Activated CD4-positive, alpha-beta T cell treated with anti-CD3 and anti-CD28 coated beads for 1 hour (primary cell): ENCODE results near the gene GALNT7.

Source experiments
- DNase-seq: peaks from one replicate; pipeline ENCODE4 v3.0.0-alpha.2; 2020

The GALNT7 gene

DNA sequence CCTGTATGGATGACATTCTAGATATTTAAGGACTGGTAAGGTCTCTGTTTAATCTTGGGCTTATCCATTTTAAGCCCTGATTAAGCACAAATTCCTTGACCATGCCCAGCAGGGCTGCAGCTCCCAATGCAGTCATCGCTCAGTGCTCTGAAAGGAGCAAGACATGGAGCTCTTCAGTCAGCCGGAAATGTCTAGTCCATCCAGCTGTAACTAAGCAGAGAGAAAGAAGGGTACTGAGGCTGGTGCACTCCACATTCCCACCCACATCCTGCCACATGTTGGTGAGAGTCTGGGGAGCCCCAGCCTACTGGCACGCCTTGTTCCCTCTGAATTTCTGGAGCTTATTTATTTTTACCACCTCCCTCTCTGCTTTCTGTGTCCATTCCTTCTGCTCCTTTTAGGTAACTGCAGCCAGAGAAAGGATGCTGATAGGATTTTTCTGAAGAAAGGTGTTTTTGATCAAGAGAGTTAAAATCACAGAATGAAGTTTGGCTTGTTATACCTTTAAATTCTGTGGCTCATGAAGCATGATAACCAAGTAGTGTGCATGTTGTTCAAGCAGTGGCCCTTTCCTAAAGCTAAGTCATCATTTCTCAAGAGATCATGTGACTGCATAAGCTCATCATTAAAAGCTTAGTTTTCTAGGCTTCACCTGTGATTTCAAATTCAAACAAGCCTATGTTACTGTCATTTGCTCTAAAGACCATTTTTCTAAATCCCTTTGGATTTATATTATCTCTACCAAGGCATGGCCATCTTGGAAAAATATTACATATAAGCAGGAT, 74.0 kb downstream of the GALNT7 start:
- DNase-seq, result no peak

DNA sequence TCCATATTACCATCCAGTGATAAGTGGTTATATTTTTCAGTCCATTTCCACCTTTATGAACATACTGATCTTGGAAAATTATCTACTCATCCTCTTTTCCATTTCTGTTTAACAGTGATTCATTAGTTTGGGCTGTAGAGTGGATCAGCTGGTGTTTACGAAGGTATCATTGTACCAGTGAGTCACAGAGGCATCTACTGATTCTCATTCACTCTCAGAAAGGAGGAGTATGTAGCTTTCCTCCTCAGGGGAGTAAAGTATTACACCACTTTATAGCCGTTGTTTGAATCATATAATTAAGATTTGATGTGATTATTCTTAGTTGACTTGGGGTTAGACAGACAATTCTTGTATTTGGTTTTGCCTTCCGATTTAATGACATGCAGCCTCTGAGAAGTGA, 74.7 kb downstream of the GALNT7 start:
- no peak for DNase-seq

DNA sequence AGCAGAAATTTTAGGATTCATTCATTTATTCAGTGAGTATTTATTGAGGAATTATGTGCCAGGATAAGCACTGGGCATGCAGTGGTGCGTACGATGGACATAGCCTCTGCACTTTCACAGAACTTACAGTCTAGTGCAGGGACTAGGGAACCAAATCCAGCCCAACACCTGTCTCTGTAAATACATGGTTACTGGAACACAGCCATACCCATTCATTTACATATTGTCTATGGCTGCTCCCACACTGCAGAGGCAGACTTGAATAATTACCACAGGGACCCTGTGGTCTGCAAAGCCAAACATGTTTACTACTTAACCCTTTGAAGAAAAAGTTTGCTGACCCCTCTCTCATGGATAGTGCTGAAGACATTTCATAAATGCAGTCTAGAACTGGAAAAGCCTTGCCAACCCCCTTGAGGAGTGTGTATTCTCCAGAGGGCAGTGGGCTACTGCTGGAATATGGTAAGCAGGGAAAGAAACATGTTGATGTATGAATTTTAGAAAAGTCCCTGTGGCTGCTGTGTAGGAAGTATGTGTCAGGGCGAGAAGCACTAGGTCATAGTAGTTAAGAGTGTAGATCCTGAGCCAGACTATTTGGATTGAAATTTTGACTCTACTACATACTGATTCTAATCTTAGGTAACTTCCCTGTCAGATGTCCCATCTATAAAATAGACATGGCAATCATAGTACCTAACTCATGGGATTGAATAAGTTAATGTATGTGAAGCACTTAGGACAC, 75.5 kb downstream of the GALNT7 start:
- no peak for DNase-seq

DNA sequence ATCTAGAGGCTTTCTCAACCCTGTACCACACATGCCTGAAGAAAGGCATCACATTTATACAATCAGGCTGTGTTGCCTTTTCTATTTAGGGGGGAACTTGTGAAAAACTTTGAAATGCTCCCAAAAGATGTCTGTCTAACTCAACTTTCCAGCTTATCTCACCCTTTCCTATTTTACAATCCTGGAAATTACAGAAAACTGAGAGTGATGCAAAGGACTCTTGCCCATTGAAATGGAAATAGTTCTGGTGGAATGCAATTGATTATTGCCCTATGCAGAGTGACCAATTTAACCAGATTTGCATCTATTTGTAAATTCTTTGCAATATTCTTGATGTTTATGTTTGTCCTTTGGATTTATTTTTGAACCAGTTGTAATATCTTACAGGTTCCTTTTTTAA, 77.3 kb downstream of the GALNT7 start:
- no peak for DNase-seq

DNA sequence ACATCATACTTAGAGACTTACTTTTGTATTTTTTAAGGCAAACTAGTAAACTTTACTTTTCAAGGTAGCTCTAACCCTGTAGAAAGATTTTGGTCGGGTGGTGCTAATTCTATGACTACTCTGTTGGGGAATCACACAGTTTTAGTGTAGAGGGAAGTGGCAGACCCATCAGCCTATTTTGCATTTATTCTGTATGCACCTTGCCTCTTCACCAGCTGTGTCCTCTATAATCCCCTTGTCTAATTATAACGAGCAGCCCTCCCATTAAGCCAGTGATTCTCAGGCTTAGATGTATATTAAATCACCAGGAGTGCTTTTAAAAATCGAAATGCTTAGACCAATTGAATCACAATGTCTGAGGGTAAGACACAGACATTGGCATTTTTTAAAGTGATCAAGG, 78.1 kb downstream of the GALNT7 start:
- no peak for DNase-seq

DNA sequence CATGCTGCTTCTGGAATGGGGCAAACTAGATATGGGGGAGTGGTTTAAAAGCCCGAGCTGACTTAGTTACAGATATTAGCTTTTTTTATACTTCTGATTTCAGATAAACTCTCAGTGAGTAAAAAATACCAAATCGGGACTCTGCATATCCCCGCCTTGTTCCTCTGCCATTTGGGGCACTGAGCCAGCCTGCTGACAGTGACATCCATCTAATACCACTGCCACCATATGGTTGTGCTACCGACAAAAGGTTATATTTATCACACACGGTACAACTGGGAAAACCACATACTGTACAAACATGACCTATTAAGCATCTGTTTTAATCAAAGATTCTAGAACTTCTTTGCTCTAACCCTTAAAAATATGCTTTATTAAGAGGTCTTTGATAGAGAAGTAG, 78.7 kb downstream of the GALNT7 start:
- DNase-seq, result no peak

DNA sequence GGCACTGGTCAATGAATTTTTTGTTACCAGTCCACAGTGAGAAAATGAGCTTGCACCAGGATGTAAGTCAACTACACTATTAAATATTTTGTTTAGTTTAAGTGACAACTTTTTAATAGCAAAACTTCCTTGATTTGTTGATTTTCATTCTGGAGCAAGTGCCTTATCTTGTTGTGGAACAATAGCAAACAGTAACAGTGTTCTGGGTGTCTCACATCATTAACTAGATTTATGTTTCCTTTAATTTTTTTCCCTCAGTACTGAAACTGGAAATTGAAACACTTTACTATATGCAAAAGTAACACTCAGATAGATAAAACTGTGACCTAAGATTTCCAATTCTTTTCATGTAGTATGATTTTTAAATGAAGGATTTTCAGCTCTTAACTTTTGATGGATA, 80.1 kb downstream of the GALNT7 start:
- no peak for DNase-seq

DNA sequence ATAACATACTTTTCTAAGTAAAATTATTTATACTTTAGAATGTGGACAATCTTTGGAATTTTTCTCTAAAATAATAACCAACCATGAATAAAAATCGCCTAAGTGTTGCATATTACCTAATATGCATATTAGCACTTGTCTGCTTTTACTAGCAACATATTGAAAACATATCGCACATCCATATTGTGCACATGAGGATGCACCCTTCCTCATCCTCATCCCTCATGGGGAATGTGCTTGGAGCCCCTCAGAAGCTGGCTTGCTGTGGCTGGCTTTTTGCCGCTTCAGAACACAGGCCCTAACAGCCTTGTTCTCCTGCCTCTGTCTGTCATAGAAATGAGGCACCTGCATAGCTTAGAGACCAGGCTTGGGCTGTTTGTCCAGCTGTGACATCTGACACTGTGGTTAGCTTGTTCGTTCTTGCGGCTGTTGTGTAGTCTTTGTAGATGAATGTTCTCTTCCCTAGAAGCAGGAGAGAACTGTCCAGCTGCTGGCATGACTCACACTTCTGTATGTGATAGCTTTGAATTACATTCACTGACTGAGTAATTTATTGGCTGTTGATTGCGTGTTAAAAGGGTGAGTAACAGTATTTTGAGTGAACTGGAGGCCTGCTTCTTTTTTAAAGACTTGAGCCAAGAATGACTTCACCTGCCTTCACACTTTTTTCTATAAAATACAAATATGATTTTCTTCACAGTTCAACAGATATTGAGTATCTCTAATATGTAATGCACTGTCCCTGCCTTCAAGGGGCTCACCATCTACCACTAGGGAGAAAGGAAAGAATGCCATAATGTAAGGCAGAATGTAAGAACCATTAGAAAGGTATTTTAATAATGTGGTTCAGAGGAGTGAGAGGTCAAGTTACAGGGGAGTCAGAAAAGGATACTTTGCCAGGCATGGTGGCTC, 83.7 kb downstream of the GALNT7 start:
- DNase-seq, result no peak

DNA sequence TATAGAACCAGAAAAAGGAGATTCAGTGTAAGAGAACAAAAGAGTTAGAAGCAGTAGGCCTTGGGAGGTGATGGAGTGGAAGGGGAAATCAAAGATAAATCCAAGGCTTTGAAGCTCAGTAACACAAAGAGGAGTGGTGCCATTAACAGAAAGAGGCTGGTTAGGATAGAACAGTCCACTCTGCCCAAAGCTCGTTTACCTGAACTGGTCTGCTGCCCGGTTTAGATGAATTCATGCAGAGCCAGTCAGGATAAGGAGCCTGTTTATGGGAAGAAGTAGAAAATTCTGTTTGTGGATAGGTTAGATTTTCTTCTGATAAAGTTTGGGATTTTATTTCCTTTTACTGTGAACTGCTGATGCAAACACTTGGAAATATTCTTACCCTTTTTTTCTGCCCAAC, 85.0 kb downstream of the GALNT7 start:
- no peak for DNase-seq

DNA sequence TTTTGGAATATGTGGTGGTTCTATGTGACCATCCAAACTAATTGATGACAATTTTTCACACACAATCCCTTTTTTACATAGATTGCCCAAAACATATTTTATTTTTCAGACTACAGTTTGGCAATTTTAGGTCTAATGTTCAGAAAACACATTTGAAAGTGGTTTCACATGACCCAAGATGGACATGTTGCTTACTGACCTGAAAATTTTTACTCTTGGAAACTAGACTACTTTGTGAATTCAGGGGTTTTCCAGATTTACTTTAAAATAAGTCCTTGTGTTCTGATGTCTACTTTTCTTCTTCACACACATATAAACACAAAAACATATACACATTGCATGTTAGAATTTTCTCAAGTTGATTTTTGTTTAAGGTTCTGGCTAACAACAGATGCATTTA, 86.0 kb downstream of the GALNT7 start:
- DNase-seq, result no peak

DNA sequence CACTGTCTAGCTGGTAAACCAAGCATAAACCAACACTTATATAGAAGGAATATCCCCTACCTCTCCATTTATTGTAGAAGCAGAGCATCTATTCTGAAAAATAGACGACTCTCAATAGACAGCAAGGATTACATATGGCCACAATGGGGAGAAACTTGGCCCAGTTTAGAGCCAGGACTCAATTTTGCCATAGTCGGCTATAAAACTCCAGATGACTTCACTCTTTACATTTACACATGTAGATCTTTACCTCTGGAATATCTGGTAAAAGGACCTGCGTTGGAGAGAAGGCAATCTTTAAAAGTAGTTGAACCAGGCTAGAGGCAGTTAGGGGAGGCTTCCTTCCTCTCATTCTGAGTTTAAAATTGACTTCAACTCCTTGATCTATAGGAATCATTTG, 88.2 kb downstream of the GALNT7 start:
- no peak for DNase-seq

DNA sequence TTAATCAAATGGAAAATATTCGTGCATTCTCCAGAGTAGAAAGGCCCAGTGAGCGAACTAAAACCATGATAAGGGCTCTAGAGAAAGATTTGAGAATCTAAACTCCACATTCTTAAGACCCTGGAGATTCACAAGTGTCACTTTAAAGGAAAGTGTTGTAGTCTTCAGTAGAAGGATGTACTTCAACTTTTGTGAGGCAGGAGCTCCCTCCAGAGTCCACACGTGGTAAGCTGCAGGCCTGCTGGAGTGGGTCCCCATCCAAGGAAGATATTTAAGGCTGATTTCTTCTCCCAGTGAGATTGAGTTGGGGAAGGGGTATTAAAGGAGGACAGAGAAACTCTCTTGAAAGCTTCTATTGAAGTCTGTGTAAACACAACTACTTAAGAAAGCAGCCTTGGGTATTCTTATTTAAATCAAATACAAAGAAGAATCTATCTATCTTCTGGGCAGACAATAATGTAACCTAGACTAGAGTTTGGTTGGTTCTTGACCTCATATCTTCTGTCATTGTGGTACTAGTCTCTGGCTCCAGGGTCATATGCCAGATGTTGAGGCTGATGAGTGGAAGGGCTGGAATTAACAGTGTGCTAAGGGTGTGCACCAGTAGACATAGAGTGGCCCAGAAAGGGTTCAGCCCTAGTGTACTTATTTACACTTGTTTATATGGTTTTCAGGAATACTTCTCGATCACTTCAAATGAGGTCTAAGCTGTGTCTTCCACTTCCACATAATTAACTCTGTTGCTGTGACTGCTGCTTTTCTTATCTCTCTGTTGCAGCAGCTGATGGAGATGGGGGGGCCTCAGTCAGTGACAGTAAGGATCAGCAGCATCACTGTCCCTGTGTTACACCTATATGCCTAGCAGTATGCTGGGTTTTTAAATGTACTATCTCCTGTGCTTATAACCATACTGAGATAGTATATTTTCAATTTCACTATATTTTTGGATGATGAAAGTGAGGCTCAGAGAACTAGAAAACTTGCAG, 89.4 kb downstream of the GALNT7 start:
- peak; percentile 30 for DNase-seq

DNA sequence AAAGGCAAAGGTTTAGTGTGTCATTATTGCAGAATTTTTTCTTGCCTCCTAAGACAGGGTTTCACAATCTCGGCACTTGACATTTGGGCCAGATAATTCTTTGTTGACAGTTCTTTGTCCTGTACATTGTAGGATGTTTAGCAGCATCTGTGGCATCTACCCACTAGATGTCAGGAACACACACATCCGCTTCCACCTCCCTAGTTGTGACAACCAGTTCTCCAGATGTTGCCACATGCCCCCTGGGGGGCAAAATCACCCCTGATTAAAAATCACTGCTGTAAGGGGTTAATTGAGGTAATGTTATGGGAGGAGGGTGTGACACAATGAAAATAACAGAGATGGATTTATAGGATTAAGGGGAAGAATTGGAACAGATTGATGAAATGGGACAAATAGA, 90.3 kb downstream of the GALNT7 start:
- DNase-seq, result no peak

DNA sequence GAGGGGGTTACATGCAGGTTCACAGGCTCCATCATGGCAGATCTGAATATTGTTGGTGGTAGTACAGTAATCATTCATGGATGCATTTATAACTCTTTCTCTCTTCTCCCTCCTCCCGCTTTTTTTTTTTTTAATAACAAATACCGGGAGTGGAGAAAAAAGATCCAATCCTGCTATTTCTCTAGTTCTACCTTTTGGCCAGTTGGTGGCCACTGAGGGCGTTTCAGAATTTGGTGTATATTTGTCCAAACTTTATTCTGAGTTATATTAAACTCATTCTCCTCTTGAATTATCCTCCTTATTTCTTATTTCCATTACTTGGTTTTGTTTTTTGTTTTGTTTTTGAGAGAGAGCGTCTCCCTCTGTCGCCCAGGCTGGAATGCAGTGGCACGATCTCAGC, 90.7 kb downstream of the GALNT7 start:
- no peak for DNase-seq

DNA sequence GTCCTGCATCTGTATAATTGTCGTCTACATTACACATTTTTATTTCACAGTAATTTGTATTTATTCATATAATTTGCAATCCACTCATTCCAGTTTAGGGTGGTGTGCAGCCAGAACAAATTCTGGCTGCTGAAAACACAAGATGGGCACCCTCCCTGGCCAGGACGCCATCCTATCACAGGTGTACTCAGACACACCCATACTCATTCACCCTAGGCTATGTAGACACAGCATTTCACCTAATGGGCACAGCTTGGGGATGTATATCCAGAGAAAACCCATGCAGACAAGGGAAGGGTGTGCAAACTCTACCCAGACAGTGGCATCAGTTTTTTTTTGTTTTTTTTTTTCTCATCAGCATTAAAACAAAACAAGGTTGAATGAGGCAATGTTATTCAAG, 92.4 kb downstream of the GALNT7 start:
- DNase-seq, result no peak

DNA sequence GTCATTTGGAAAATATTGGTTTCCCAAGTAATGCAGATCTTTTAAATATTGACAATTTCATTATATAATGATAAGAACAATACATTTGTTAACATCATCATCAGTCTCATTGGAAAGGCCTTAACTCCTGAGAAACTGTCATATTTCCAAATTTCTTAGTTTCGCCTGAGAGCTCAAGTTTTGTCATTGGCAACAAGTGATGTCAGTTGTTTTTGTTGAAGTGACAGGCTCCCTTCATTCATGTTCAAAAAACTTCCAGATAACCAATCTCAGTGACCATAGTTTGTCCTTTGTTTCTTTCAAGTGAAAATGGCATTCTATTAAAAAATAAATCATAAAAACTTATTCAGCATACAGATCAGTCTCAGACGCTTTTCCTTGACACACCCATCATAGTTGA, 93.8 kb downstream of the GALNT7 start:
- no peak for DNase-seq

DNA sequence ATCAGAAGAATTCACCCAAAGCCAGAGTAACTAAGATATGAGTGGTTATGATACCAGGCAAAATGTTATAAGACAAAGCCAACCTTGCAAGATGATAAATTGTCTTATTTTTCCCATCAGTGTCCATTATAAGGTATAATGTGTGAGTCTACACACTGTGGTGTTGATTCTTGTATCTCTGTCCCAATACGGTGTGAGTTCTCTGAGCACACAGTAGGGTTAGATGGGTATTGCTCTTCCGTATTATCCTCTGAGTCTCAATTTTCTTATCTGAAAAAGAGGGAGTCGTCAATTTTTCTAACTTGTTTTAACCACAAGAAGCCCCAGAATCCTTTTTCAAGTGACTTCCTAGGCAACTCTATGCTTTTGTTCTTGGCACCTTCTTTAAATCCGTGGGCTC, 95.6 kb downstream of the GALNT7 start:
- DNase-seq, result no peak

DNA sequence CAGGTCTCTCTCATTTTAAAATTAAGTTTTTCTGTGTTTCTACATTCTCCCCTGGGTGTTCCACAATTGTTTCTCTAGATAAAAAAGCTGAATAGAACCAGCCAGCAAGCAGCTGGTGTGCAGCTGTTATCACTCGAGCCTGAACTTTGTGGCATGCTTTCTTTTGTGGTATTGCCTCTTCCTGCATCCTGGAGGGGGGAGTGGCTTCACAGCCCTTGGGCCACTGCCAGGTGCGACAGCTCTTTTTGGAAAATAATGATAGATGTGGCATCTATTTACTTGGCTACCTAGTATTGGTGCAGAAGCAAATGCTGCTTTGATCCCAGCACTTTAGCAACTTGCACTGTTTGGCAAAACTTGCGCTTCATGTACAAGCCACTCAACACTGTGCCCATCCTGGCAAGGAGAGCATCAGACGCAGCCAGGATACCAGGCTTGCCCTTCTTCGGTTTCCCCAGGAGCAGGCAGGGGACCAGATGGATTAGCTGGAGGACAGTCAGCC, 96.1 kb downstream of the GALNT7 start:
- DNase-seq, result peak; percentile 15

DNA sequence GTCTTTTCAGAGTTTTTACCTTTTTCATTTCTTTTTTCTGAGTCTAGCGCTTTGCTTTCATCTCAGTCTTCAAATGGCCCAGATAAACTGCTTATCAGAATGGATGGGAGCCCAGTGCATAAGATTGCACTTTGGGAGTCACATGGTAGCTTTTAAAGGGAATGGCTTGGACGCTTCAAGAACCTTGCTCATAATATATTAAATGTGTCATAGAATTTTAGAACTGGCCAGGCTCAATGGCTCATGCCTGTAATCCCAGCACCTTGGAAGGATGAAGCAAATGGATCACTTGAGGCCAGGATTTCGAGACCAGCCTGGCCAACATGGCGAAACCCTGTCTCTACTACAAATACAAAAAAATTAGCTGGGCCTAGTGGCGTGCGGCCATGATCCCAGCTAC, 97.1 kb downstream of the GALNT7 start:
- no peak for DNase-seq

DNA sequence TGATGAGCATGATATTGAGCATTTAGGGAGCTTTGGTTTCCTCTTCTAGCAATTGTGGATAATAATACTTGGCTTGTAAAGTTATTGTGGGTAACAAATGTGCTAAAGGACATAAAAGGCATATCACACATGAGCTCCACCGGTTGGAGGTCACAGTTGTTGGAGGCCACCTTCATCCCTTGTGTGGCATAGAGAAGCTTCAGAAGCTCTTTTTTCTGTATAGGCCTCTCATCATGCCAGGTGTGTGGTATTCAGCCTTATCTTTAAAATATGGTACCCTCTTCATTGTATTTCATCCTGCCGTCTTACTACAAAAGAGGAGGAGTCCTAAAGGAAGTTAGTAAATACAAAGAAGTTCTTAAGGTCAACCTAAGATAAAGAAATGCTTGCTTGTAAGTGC, 99.1 kb downstream of the GALNT7 start:
- no peak for DNase-seq

DNA sequence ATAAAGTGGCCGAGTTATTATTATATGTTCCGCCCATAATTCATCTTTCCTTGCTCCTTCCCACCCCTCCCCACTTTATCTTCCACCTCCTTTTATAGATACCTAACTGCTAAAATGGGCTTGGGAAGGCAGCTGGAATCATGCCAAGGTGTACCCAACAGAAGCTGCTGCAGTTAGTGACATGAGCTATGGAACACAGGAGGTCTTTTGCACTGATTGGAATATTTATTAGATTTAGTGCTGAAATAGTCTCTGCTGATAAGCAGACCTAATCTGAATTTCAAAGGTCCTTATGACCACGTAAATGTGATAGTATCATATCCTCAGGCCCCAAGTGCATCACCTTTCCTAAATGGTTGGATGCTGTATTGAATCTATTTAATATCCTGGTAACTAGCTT, 100.7 kb downstream of the GALNT7 start:
- no peak for DNase-seq
